DND-41 (cell line): ENCODE measurements around the gene CCNJL.

Source experiments
- EZH2 ChIP-seq: IDR thresholded peaks from 3 replicates; pipeline ENCODE4 v1.6.1; 2012; ENCODE audit warnings: borderline replicate concordance, low read depth, mild to moderate bottlenecking, moderate library complexity, low read length, inconsistent platforms; ENCODE audit not compliant: severe bottlenecking
- TF ChIP-seq, protein P1 (sequence below): IDR thresholded peaks from 2 replicates; pipeline ENCODE4 v1.5.1; 2012; ENCODE audit warnings: borderline replicate concordance, low read length, moderate library complexity, mild to moderate bottlenecking; ENCODE audit not compliant: poor library complexity, severe bottlenecking; ENCODE audit errors: extremely low read depth

DNA sequence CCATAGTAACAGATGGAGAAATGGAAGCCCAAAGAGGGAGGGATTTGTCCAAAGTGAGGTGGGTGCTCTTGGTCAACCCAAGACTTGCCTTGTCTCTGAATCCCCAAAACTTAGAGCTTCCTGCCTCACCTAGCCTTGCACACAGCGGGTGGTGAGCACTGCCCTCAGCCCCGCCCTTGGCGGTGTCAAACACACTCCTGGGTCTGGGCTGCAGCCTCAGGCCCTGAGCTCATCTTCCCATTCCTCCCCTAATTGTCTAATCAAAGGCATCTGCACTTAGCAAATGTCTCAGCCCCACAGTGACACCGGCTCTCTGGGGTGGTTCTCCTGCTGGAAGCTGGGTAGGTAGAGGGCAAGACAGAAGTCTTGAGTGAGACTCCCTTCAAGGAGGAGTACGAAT lies 62.1 kb downstream of the CCNJL start:
- TF ChIP-seq, protein P1, sequence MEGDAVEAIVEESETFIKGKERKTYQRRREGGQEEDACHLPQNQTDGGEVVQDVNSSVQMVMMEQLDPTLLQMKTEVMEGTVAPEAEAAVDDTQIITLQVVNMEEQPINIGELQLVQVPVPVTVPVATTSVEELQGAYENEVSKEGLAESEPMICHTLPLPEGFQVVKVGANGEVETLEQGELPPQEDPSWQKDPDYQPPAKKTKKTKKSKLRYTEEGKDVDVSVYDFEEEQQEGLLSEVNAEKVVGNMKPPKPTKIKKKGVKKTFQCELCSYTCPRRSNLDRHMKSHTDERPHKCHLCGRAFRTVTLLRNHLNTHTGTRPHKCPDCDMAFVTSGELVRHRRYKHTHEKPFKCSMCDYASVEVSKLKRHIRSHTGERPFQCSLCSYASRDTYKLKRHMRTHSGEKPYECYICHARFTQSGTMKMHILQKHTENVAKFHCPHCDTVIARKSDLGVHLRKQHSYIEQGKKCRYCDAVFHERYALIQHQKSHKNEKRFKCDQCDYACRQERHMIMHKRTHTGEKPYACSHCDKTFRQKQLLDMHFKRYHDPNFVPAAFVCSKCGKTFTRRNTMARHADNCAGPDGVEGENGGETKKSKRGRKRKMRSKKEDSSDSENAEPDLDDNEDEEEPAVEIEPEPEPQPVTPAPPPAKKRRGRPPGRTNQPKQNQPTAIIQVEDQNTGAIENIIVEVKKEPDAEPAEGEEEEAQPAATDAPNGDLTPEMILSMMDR: no peak
- no peak for TF ChIP-seq EZH2
